OCI-LY1 (cell line): ENCODE results near the gene ABCB6.

Experiments
- EZH2 ChIP-seq: fragments of 200-600 bp; sonication (generic), shearing (Covaris generic); IDR thresholded peaks from 2 replicates; pipeline ENCODE4 v1.8.0; 2017; ENCODE audit warnings: borderline replicate concordance, mixed run types, mild to moderate bottlenecking, antibody characterized with exemption, low read length, moderate library complexity, mixed read lengths
- TF ChIP-seq, protein P1 (sequence below): fragments of 200-600 bp; sonication (generic), shearing (Covaris generic); IDR thresholded peaks from 2 replicates; pipeline ENCODE4 v1.5.1; 2017; ENCODE audit warnings: mild to moderate bottlenecking, antibody characterized with exemption, low read length, moderate library complexity, mixed read lengths

DNA sequence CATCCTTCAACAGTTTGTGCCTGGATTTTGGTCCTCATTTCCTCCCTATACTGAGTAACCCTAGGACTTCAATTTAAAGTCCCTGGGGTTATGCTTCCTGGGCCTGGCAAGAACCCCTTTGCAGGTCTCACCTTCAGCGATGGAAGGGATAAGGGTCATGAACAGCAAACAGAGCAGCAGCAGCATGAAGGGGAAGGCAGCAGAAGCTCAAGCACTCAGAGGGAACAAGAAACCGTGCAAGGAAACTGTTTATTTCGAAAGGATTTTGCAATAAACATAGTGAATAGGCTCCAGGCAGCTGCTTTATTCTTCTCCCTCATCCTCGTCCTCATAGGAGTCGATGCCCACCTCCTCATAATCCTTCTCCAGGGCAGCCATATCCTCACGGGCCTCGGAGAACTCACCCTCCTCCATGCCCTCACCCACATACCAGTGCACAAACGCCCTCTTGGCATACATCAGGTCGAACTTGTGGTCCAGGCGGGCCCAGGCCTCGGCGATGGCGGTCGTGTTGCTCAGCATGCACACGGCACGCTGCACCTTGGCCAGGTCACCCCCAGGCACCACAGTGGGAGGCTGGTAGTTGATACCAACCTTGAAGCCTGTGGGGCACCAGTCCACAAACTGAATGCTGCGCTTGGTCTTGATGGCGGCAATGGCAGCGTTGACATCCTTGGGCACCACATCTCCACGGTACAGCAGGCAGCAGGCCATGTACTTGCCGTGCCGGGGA, 31.5 kb upstream of the ABCB6 start:
- TF ChIP-seq EZH2: no peak
- TF ChIP-seq, protein P1, sequence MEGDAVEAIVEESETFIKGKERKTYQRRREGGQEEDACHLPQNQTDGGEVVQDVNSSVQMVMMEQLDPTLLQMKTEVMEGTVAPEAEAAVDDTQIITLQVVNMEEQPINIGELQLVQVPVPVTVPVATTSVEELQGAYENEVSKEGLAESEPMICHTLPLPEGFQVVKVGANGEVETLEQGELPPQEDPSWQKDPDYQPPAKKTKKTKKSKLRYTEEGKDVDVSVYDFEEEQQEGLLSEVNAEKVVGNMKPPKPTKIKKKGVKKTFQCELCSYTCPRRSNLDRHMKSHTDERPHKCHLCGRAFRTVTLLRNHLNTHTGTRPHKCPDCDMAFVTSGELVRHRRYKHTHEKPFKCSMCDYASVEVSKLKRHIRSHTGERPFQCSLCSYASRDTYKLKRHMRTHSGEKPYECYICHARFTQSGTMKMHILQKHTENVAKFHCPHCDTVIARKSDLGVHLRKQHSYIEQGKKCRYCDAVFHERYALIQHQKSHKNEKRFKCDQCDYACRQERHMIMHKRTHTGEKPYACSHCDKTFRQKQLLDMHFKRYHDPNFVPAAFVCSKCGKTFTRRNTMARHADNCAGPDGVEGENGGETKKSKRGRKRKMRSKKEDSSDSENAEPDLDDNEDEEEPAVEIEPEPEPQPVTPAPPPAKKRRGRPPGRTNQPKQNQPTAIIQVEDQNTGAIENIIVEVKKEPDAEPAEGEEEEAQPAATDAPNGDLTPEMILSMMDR: no peak
